IPS-20b (cell line): ENCODE results near the gene ATF6.

Experiments
- H3K27ac ChIP-seq: one replicate; pipeline ENCODE4 v1.5.1; 2013; ENCODE audit warnings: low read length
- H3K27me3 ChIP-seq: 2 replicates; pipeline ENCODE4 v1.6.1; 2013; ENCODE audit warnings: mild to moderate bottlenecking, low read length, inconsistent platforms; ENCODE audit not compliant: insufficient read depth
- H3K36me3 ChIP-seq: 2 replicates; pipeline ENCODE4 v1.6.1; 2013; ENCODE audit warnings: low read depth, mild to moderate bottlenecking, inconsistent platforms, low read length, moderate library complexity; ENCODE audit not compliant: insufficient read depth
- H3K4me1 ChIP-seq: 2 replicates; pipeline ENCODE4 v1.6.1; 2013; ENCODE audit warnings: mild to moderate bottlenecking, control low read depth, inconsistent platforms, low read length, moderate library complexity; ENCODE audit not compliant: insufficient read depth
- H3K4me3 ChIP-seq: 2 replicates; pipeline ENCODE4 v1.5.1; 2013; ENCODE audit warnings: mild to moderate bottlenecking, low read length, inconsistent platforms
- H3K9ac ChIP-seq: 2 replicates; pipeline ENCODE4 v1.6.1; 2013; ENCODE audit warnings: low read depth, mild to moderate bottlenecking, inconsistent platforms, low read length, moderate library complexity
- H3K9me3 ChIP-seq: 2 replicates; pipeline ENCODE4 v1.6.1; 2013; ENCODE audit warnings: mild to moderate bottlenecking, low read depth, low read length, inconsistent platforms; ENCODE audit not compliant: insufficient read depth

Gene ATF6

DNA sequence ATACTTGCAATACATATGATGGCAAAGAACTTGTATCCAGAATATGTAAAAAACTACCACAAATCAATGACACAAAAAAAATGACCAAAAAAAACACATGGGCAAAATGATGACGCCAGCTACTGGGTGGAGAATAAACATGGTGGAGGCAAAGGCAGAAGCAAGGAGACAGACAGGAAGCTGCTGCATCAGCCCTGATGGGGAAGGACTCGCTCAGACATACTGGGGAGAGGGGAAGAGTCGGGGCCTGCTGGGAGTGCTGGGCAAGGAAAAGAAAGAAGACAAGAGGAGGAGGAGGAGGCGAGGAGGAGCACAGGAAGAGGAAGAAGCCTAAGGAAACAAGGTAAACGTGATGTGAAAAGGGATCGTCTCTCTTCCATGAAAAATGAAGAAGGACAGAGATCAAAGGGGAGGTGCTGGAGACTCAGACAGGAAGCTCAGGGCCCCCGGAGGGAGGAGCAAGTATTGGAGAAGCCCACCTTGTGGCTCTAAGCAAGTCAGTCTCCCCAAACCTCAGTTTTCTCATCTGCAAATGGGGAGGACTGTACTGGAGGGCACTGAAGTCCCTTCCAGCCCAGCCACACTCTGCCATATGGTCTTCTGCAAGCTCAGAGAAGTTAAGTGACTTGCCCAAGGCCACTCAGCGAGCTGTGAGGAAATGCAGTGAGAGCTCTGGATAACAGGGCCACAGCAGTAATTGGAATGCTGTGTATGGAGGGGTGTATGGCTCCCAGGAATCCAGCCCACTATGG is 233.4 kb downstream of the ATF6 start:
- no peak overlapping the region for H3K9ac ChIP-seq

GRCh38 chr1:162000053-162000420 is 233.9 kb downstream of the ATF6 start:
- H3K9me3 ChIP-seq, result no peaks in the 10 kb centered on the region
- no peaks in the 10 kb centered on the region for H3K4me1 ChIP-seq
- H3K4me3 ChIP-seq, result no peak overlapping the region
- no peaks in the 10 kb centered on the region for H3K36me3 ChIP-seq
- no peak overlapping the region for H3K27ac ChIP-seq
- no peak overlapping the region for H3K9ac ChIP-seq
- H3K27me3 ChIP-seq, result no peaks in the 10 kb centered on the region

More for the DNA sequence above, 233.4 kb downstream of the ATF6 start:
- no peaks in the 10 kb centered on the region for H3K36me3 ChIP-seq
- no peaks in the 10 kb centered on the region for H3K9me3 ChIP-seq
- no peaks in the 10 kb centered on the region for H3K4me1 ChIP-seq
- H3K4me3 ChIP-seq, result no peak overlapping the region
- H3K27me3 ChIP-seq, result no peaks in the 10 kb centered on the region
- H3K27ac ChIP-seq, result no peak overlapping the region

DNA sequence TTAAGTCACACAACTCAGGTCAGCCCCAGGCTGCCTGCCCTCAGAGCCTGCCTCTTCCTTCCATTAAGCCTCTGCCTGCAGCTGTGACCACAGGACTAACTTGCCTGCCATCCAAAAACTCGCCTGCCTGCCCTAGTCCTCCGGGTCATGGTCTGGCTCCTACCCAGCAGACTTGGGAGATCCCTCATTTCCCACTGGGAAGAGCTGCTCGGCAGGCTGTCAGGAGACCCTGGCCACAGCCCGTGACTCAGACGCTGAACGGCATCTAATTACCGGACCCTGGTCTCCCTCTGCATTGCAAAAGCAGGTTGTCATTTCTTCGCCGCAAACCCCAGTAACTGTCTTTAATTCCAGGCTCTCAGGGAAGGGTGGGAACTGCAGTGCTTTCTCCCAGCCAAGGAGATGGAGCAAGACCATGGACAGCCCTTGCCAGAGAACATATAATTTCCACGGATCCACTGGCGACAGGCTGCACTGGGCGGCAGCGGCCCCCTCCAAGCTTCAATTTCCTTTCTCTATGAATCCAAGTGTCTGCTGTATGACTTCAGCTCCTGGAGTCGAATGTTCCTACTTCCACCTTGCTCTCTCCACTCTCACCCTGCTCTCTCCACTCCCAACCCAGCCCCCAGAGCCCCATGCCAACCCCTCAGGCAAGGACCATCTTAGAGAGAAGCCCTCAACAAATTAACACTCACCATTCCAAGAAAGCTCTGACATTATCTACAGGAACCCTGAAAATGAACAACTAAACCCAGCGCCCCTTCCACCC is 237.1 kb downstream of the ATF6 start:
- Histone ChIP-seq H3K27ac (no peak overlapping the region), H3K36me3 (no peaks in the 10 kb centered on the region), H3K27me3 (no peaks in the 10 kb centered on the region), H3K9ac (no peak overlapping the region), H3K9me3 (no peaks in the 10 kb centered on the region), H3K4me1 (no peaks in the 10 kb centered on the region), H3K4me3 (no peak overlapping the region)

GRCh38 chr1:162003830-162004215 is 237.7 kb downstream of the ATF6 start:
- H3K27ac ChIP-seq, result no peak overlapping the region
- H3K4me1 ChIP-seq, result peaks cover 4% of the 10 kb centered on the region; the same call in 1 of the 2 replicates
- no peaks in the 10 kb centered on the region for H3K27me3 ChIP-seq
- no peaks in the 10 kb centered on the region for H3K36me3 ChIP-seq
- no peaks in the 10 kb centered on the region for H3K9me3 ChIP-seq
- H3K4me3 ChIP-seq, result no peak overlapping the region
- H3K9ac ChIP-seq, result no peak overlapping the region

DNA sequence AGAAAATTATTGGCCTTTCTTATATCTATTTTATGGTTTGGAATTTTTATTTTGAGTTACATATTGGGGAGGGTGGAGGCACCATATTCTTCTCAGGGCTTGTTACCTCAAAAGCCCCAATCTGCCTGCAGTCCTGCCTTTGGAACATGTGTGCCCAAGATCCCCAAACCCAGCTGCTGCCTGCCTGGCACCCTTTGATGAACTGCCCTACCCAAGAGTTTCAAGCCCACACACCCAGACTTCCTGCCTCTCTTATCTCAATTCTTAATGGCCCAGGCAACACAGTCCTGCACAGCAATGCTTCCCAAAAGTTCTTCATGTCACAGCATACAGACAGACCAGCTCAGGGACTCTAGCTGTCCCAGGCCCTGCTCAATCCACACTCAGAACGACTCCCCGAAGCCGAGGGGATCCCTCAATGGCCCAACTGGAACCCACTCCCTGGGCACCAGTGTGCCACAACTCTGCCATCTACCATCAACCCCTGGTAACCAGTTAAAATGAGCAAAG is 238.4 kb downstream of the ATF6 start:
- Histone ChIP-seq H3K4me3 (no peak overlapping the region), H3K9ac (no peak overlapping the region), H3K27me3 (no peaks in the 10 kb centered on the region), H3K36me3 (no peaks in the 10 kb centered on the region), H3K4me1 (peaks cover 6% of the 10 kb centered on the region; the same call in 1 of the 2 replicates), H3K27ac (no peak overlapping the region), H3K9me3 (no peaks in the 10 kb centered on the region)

DNA sequence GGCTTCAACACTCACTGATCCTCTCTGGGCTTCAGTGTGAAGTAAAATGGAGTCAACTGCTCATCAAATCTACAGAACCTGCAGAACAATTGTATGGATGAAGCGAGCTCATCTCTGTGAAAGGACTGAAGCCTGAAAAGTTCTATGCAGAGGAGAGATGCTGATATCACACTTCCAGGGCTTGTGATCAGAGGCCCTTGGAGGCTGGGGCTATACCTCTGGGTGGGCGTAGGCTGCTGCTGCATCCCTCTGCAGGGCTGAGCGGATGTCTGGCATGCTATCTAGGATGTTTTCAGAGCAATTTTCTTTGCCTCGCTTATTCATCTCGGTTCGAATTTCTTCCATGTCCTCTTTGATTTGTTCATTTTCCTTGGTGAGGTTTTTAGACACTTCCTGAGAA is 240.0 kb downstream of the ATF6 start:
- H3K27ac ChIP-seq, result no peak overlapping the region
- no peaks in the 10 kb centered on the region; the same call in 1 of the 2 replicates for H3K27me3 ChIP-seq
- no peaks in the 10 kb centered on the region for H3K9me3 ChIP-seq
- H3K36me3 ChIP-seq, result no peaks in the 10 kb centered on the region
- H3K9ac ChIP-seq, result no peak overlapping the region
- H3K4me3 ChIP-seq, result no peak overlapping the region
- H3K4me1 ChIP-seq, result peaks cover 6% of the 10 kb centered on the region; the same call in 1 of the 2 replicates

- Histone ChIP-seq H3K27ac (no peak overlapping the region), H3K4me1 (peaks cover 6% of the 10 kb centered on the region; the same call in 1 of the 2 replicates), H3K27me3 (no peaks in the 10 kb centered on the region; the same call in 1 of the 2 replicates), H3K9me3 (no peaks in the 10 kb centered on the region), H3K4me3 (no peak overlapping the region), H3K9ac (no peak overlapping the region), H3K36me3 (no peaks in the 10 kb centered on the region)
Measured at GRCh38 chr1:162007466-162007865, 241.3 kb downstream of the ATF6 start.

GRCh38 chr1:162008799-162009198 is 242.7 kb downstream of the ATF6 start:
- Histone ChIP-seq H3K27ac (no peak overlapping the region), H3K9ac (no peak overlapping the region; the same call in 1 of the 2 replicates), H3K27me3 (no peaks in the 10 kb centered on the region; the same call in 1 of the 2 replicates), H3K9me3 (no peaks in the 10 kb centered on the region), H3K36me3 (0 out of 2 replicates have a peak, but pooled peaks cover 3% of the 10 kb centered on the region), H3K4me1 (peaks cover 6% of the 10 kb centered on the region; the same call in 1 of the 2 replicates), H3K4me3 (no peak overlapping the region; the same call in 1 of the 2 replicates)

- no peak overlapping the region for H3K27ac ChIP-seq
- peaks cover 10% of the 10 kb centered on the region; the same call in 1 of the 2 replicates for H3K4me1 ChIP-seq
- H3K4me3 ChIP-seq, result no peak overlapping the region
- 0 out of 2 replicates have a peak, but pooled peaks cover 3% of the 10 kb centered on the region for H3K36me3 ChIP-seq
- H3K9ac ChIP-seq, result no peak overlapping the region
- no peaks in the 10 kb centered on the region; the same call in 1 of the 2 replicates for H3K27me3 ChIP-seq
- H3K9me3 ChIP-seq, result no peaks in the 10 kb centered on the region
Measured at GRCh38 chr1:162009501-162010174, 243.5 kb downstream of the ATF6 start.

DNA sequence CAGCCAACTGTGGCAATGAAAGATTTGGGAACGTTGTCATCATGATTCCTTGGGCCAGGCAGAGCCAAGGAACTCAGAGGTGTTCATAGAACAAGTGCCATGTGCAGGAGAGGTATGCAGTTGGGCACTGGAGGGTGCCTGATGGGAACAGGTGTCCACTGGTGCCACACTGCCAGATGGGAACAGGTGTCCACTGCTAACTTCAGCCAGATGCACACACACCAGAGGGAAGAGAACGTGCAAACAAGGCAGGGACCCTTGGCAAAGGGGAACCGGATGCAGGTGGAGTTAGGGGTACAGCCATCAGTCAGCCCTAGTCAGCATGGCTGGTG is 244.0 kb downstream of the ATF6 start:
- no peaks in the 10 kb centered on the region for H3K9me3 ChIP-seq
- no peak overlapping the region for H3K27ac ChIP-seq
- H3K9ac ChIP-seq, result no peak overlapping the region
- H3K27me3 ChIP-seq, result no peaks in the 10 kb centered on the region; the same call in 1 of the 2 replicates
- H3K36me3 ChIP-seq, result 0 out of 2 replicates have a peak, but pooled peaks cover 3% of the 10 kb centered on the region
- H3K4me3 ChIP-seq, result no peak overlapping the region
- peaks cover 12% of the 10 kb centered on the region; the same call in 1 of the 2 replicates for H3K4me1 ChIP-seq

DNA sequence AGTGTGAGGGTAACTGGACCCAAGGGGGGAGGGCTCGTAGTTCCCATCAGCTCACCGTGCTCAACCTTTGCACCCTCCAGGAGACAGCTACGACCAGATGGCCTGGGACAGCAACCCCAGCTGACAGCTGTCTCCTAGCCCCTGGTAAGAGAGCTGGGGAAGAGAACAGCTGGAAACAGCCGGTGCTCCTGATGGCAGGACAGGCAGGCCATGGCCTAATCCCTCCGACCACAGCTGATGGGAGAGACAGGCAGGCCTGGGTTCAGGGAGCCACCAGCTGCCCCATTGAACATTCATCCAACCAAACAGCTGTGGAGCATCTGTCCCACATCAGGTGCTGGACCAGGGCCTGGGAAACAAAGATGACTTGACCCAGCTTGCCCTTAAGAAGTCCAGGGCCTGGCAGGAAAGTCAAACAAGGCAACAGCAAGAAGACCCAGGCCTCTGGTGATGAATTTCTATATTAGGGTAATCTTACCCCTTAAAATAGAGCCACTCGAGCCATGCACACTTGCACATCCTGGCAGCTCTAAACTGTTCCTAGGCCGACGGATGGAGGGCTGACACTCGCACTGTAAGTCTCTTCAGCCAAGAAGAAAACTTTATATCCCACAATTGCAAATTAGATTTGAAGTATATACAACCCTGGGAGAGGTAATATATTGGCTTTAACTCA is 245.4 kb downstream of the ATF6 start:
- H3K27ac ChIP-seq, result no peak overlapping the region
- H3K4me1 ChIP-seq, result peaks cover 12% of the 10 kb centered on the region; the same call in 1 of the 2 replicates
- H3K9me3 ChIP-seq, result no peaks in the 10 kb centered on the region
- H3K27me3 ChIP-seq, result no peaks in the 10 kb centered on the region; the same call in 1 of the 2 replicates
- H3K9ac ChIP-seq, result no peak overlapping the region
- 0 out of 2 replicates have a peak, but pooled peaks cover 3% of the 10 kb centered on the region for H3K36me3 ChIP-seq
- no peak overlapping the region for H3K4me3 ChIP-seq
